Activated T-cell treated with anti-CD3 and anti-CD28 coated beads, Interleukin-2, amount 50 U/mL, for 24 hours (primary cell): ENCODE measurements around the gene BIRC3.

Experiments
- DNase-seq: peaks from one replicate; pipeline ENCODE4 v3.0.0-alpha.2; 2020
- H3K27ac Mint-ChIP-seq: 2 replicates; pipeline ENCODE4 v1.8.0; 2020; ENCODE audit warnings: mild to moderate bottlenecking, mixed read lengths
- H3K27me3 Mint-ChIP-seq: 2 replicates; pipeline ENCODE4 v1.8.0; 2020; ENCODE audit warnings: mixed read lengths
- H3K36me3 Mint-ChIP-seq: 2 replicates; pipeline ENCODE4 v1.8.0; 2020; ENCODE audit warnings: low read depth, mixed read lengths
- H3K4me1 Mint-ChIP-seq: 2 replicates; pipeline ENCODE4 v1.8.0; 2020; ENCODE audit warnings: low read depth, mixed read lengths
- H3K4me3 Mint-ChIP-seq: 2 replicates; pipeline ENCODE4 v1.8.0; 2020; ENCODE audit warnings: mild to moderate bottlenecking, moderate library complexity, mixed read lengths
- H3K9me3 Mint-ChIP-seq: 2 replicates; pipeline ENCODE4 v1.8.0; 2020; ENCODE audit warnings: mixed read lengths

The BIRC3 gene

DNA sequence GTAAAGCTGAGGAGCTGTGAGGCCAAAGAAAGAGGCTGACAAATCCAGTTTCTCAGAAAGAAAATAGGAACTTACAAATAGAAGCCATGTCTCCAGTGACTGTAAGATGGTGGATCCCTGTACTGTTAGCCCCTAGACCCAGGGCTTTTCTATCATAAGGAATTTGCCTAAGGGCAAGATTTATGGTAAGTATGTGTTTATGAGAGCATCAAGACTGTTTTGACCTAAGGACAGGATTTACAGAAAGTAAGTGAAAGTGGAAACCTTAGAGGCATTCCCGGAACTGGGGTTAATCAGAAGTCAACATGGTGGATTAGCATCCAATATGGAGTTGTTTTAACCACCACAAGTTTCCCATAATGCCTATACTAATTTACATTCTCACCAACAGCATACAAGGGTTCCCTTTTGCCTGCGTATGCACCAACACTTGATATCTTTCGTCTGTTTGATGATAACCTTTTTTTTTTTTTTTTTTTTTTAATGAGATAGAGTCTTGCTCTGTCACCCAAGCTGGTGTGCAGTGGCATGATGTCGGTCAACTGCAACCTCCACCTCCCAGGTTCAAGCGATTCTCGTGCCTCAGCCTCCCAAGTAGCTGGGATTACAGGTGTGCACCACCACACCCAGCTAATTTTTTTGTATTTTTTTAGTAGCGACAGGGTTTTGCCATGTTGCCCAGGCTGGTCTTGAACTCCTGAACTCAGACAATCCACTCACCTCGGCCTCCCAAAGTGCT lies 69.9 kb downstream of the BIRC3 start:
- Mint-ChIP-seq H3K4me1 (peaks cover 47% of the 10 kb centered on the region), H3K36me3 (peaks cover 76% of the 10 kb centered on the region), H3K4me3 (no peak overlapping the region), H3K27me3 (no peaks in the 10 kb centered on the region), H3K27ac (peak overlapping the region; percentile 34), H3K9me3 (no peaks in the 10 kb centered on the region)
- no peak for DNase-seq
